ENCODE measurements around the gene APOBEC3A. TPM values are rescaled to one million over a fixed set of nuclear protein-coding genes. Genes with fewer than 3 reads are reported as not detected.

APOBEC3A gene
- total RNA-seq, 1 donor, result not detected

Other genes with a start within 250 kb of the APOBEC3A start
- gene SUN2, start 201.6 kb upstream of the APOBEC3A start, total RNA-seq (ENCODE audit: low replicate concordance), result 69.1 and 93.2 TPM in 2 replicates
- 2.5 and 11.0 TPM in 2 replicates for gene DNAL4, start 163.5 kb upstream of the APOBEC3A start, total RNA-seq (ENCODE audit: low replicate concordance)
- 1.3 and 2.0 TPM in 2 replicates for gene NPTXR, start 113.6 kb upstream of the APOBEC3A start, total RNA-seq (ENCODE audit: low replicate concordance)
- 50.7 and 87.7 TPM in 2 replicates for gene CBX6, start 85.4 kb upstream of the APOBEC3A start, total RNA-seq (ENCODE audit: low replicate concordance)
- 0.90 and 6.8 TPM in 2 replicates for gene APOBEC3B, start 24.7 kb downstream of the APOBEC3A start, total RNA-seq (ENCODE audit: low replicate concordance)
- 5.2 and 18.9 TPM in 2 replicates for gene APOBEC3C, start 56.6 kb downstream of the APOBEC3A start, total RNA-seq (ENCODE audit: low replicate concordance)
- gene APOBEC3D, start 63.5 kb downstream of the APOBEC3A start, total RNA-seq (ENCODE audit: low replicate concordance), result 0.49 and 0.90 TPM in 2 replicates
- 1.3 and 4.3 TPM in 2 replicates for gene APOBEC3F, start 83.3 kb downstream of the APOBEC3A start, total RNA-seq (ENCODE audit: low replicate concordance)
- gene APOBEC3G, start 119.7 kb downstream of the APOBEC3A start, total RNA-seq (ENCODE audit: low replicate concordance), result 4.3 and 7.4 TPM in 2 replicates
- gene APOBEC3H, start 139.6 kb downstream of the APOBEC3A start, total RNA-seq (ENCODE audit: low replicate concordance), result 0.45 TPM in 1 of 2 replicates, not detected in the other
- 8.0 and 30.3 TPM in 2 replicates for gene CBX7, start 195.1 kb downstream of the APOBEC3A start, total RNA-seq (ENCODE audit: low replicate concordance)